PC-3 (cell line): Measurements from ENCODE around the gene UNG. TPM values are rescaled to one million over a fixed set of nuclear protein-coding genes. Genes with fewer than 3 reads are reported as not detected.

Source experiments
- ATAC-seq: fragments of 200-7000 bp; cut with Tn5 transposase; 2 replicates; pipeline ENCODE4 v1.9.1; 2020; ENCODE audit warnings: mild to moderate bottlenecking, moderate library complexity
- BruUV-seq: library from RNA; stranded (reverse); fragments of 400-500 nt; replicated peaks from 2 replicates; lab custom pipeline; 2021; lab: Mats Ljungman, UMichigan
- CTCF ChIA-PET: fragments of 300-600 bp; sonication (Branson Sonifier 250); formaldehyde crosslinking; loops from one replicate; lab custom pipeline; 2022; ENCODE audit warnings: antibody characterized with exemption; lab: Charles Lee
- POLR2A ChIA-PET: fragments of 300-600 bp; sonication (Branson Sonifier 250); formaldehyde crosslinking; loops from one replicate; lab custom pipeline; 2022; ENCODE audit warnings: antibody characterized with exemption; ENCODE audit not compliant: unreplicated experiment; lab: Charles Lee
- DNase-seq: peaks from one replicate; pipeline ENCODE4 v3.0.0-alpha.2; 2015
- H2AFZ ChIP-seq: fragments of 300-600 bp; sonication (generic); 2 replicates; pipeline ENCODE4 v1.6.0; 2016; ENCODE audit warnings: antibody characterized with exemption, low read length
- H3F3A ChIP-seq: fragments of 300-600 bp; sonication (generic); one replicate; pipeline ENCODE4 v1.6.0; 2017; ENCODE audit warnings: antibody characterized with exemption, low read length, control low read depth, mild to moderate bottlenecking; ENCODE audit not compliant: unreplicated experiment
- H3K27ac ChIP-seq: fragments of 300-600 bp; sonication (generic); 2 replicates; pipeline ENCODE4 v1.5.1; 2016; ENCODE audit warnings: mild to moderate bottlenecking, low read length
- H3K27me3 ChIP-seq: fragments of 300-600 bp; sonication (generic); 2 replicates; pipeline ENCODE4 v1.6.1; 2016; ENCODE audit warnings: low read length, mixed read lengths
- H3K36me3 ChIP-seq: fragments of 300-600 bp; sonication (generic); 2 replicates; pipeline ENCODE4 v1.6.1; 2016; ENCODE audit warnings: low read depth, mixed run types, low read length, mixed read lengths
- H3K4me1 ChIP-seq: fragments of 300-600 bp; sonication (generic); 2 replicates; pipeline ENCODE4 v1.5.1; 2016; ENCODE audit warnings: low read length; ENCODE audit not compliant: insufficient read depth
- H3K4me2 ChIP-seq: fragments of 300-600 bp; sonication (generic); 2 replicates; pipeline ENCODE4 v1.6.0; 2016; ENCODE audit warnings: low read length
- H3K4me3 ChIP-seq: fragments of 300-600 bp; sonication (generic); 2 replicates; pipeline ENCODE4 v1.5.1; 2016; ENCODE audit warnings: mild to moderate bottlenecking, low read length, mixed read lengths
- H3K79me2 ChIP-seq: fragments of 300-600 bp; sonication (generic); 2 replicates; pipeline ENCODE4 v1.6.1; 2017; ENCODE audit warnings: low read length, mixed read lengths
- H3K9ac ChIP-seq: fragments of 300-600 bp; sonication (generic); 2 replicates; pipeline ENCODE4 v1.6.0; 2016; ENCODE audit warnings: mild to moderate bottlenecking, low read length
- H3K9me2 ChIP-seq: fragments of 300-600 bp; sonication (generic); replicated peaks from 2 replicates; pipeline ENCODE4 v1.6.1; 2016; ENCODE audit warnings: mixed run types, low read length, mixed read lengths
- H3K9me3 ChIP-seq: fragments of 300-600 bp; sonication (generic); 2 replicates; pipeline ENCODE4 v1.6.1; 2016; ENCODE audit warnings: low read length, mixed read lengths
- H4K20me1 ChIP-seq: fragments of 300-600 bp; sonication (generic); 2 replicates; pipeline ENCODE4 v1.6.1; 2016; ENCODE audit warnings: low read length, mixed read lengths
- EZH2 ChIP-seq: fragments of 300-600 bp; sonication (generic); IDR thresholded peaks from one replicate; pipeline ENCODE4 v1.6.1; 2017; ENCODE audit warnings: antibody characterized with exemption, mild to moderate bottlenecking, low read length; ENCODE audit not compliant: unreplicated experiment
- EZH2phosphoT487 ChIP-seq: fragments of 300-600 bp; sonication (generic); IDR thresholded peaks from 2 replicates; pipeline ENCODE4 v1.6.1; 2018; ENCODE audit warnings: mild to moderate bottlenecking, antibody characterized with exemption, low read length, borderline replicate concordance
- intact Hi-C: fragments of 100-400 bp; cut with micrococcal nuclease; formaldehyde crosslinking; loops from 2 replicates; pipeline ENCODE4 v1.9.0; 2023
- total RNA-seq: library from RNA; depleted of rRNA; stranded (reverse); fragments of >200 nt; gene quantifications from 2 replicates; pipeline ENCODE4 v1.2.3, GENCODE V29; 2014
- TF ChIP-seq, protein P1 (sequence below): fragments of 300-600 bp; sonication (generic); conservative IDR thresholded peaks from 2 replicates; pipeline ENCODE4 v1.5.1; 2017; ENCODE audit warnings: antibody characterized with exemption, low read depth, mild to moderate bottlenecking, low read length

The UNG gene
- total RNA-seq, 1 experiment from 2014 or later, result 168 TPM

DNA sequence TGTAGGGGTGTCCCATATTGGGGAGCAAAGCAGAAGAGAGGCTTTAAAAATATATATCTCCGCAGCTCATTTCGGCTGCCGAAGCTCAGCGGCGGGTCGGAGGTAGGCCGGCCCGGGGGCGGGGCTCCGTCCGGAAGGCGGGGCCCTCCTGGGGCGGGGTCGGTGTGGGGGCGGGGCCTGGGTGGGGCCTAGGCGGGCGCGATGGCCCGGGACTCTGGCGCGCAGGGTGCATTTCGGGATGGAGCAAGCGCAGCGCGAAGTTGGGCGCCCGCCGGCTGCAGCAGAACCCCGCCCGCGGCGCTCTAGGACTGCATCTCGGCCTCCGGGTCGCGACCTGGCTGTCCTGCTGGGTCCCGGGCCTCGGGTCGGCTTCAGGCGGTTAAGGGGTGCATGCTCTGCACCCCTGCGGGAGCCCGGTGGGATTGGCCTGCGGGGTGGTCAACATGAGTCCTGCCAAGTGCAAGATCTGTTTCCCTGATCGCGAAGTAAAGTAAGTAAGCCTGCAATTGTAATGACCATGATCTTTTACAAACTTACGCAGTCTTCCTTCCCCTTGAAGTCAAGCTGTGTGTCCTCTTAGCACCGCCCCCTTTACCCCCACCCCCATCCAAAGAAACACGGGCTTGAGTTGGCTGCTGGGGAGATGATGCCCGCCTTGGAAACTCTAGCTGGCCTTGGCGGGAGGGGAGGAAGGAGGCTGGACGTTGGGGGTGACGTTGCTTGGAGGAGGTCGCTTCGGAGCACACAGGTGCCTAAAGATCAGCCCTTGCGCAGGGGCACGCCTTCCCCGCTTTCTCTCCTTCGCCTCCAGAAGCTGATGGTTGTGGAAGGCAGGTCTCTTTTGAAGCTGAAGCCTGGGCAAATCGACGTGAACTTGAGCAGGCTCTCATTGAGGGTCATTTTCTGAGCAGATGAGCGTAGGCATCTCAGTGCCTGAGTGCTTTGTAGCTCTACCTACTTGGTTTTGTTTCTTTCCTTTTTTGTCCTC is 57.3 kb downstream of the UNG start:
- TF ChIP-seq, protein P1, sequence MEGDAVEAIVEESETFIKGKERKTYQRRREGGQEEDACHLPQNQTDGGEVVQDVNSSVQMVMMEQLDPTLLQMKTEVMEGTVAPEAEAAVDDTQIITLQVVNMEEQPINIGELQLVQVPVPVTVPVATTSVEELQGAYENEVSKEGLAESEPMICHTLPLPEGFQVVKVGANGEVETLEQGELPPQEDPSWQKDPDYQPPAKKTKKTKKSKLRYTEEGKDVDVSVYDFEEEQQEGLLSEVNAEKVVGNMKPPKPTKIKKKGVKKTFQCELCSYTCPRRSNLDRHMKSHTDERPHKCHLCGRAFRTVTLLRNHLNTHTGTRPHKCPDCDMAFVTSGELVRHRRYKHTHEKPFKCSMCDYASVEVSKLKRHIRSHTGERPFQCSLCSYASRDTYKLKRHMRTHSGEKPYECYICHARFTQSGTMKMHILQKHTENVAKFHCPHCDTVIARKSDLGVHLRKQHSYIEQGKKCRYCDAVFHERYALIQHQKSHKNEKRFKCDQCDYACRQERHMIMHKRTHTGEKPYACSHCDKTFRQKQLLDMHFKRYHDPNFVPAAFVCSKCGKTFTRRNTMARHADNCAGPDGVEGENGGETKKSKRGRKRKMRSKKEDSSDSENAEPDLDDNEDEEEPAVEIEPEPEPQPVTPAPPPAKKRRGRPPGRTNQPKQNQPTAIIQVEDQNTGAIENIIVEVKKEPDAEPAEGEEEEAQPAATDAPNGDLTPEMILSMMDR, result no peak
- TF ChIP-seq EZH2phosphoT487, result no peak
- no peak for TF ChIP-seq EZH2
- H3K4me2 ChIP-seq, result peak overlapping the region; percentile 90
- peak overlapping the region; percentile 89 for H3K4me3 ChIP-seq
- peak; percentile 94 for DNase-seq
- H3K9me3 ChIP-seq, result no peaks in the 10 kb centered on the region
- POLR2A ChIA-PET, result interaction anchor here (0.6 to 0.7 kb wide), 6 partner anchors 17 to 539 kb away, joined by 3 to 10 read pairs (median 3); no protein-coding TSS in a partner anchor
- H3K27ac ChIP-seq, result peak overlapping the region; percentile 47
- no peaks in the 10 kb centered on the region for H3K27me3 ChIP-seq
- peak overlapping the region; percentile 70 for H3K9ac ChIP-seq
- TSS peak; percentile 63 for BruUV-seq
- H3K36me3 ChIP-seq, result no peaks in the 10 kb centered on the region
- no peaks in the 10 kb centered on the region for H3F3A ChIP-seq
- intact Hi-C loops, result loop anchor here (1.0 to 5.0 kb wide), 3 partner anchors 14 to 42 kb away; no protein-coding TSS in a partner anchor
- peak; percentile 89 for ATAC-seq
- peaks cover 25% of the 10 kb centered on the region for H3K79me2 ChIP-seq
- H3K4me1 ChIP-seq, result peaks cover 12% of the 10 kb centered on the region
- peak overlapping the region; percentile 99 for H2AFZ ChIP-seq
- no peaks in the 10 kb centered on the region for H4K20me1 ChIP-seq
- CTCF ChIA-PET, result interaction anchor here (0.5 to 1.2 kb wide), 3 partner anchors 9 to 239 kb away, joined by 3 read pairs; no protein-coding TSS in a partner anchor
- no peaks in the 10 kb centered on the region for H3K9me2 ChIP-seq

DNA sequence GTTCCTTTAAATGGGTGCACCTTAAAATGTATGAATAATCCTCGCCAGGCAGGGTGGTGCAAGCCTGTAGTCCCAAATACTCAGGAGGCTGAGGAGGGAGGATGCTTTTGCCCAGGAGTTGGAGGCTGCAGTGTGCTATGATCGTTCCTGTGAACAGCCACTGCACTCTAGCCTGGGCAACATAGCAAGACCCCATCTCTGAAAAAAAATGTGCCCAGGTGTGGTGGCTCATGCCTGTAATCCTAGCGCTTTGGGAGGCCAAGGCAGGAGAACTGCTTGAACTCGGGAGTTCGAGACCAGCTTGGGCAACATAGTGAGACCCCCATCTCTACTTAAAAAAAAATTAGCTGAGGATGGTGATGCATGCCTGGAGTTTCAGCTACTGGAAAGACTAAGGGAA is 58.6 kb downstream of the UNG start:
- no peak for DNase-seq
- H3K36me3 ChIP-seq, result no peaks in the 10 kb centered on the region
- H3K79me2 ChIP-seq, result peaks cover 35% of the 10 kb centered on the region
- H3F3A ChIP-seq, result no peaks in the 10 kb centered on the region
- peak overlapping the region; percentile 89 for H3K4me3 ChIP-seq
- intact Hi-C loops, result no loop called here
- TF ChIP-seq EZH2 (no peak), EZH2phosphoT487 (no peak)
- TF ChIP-seq, protein P1, result no peak
- no peaks in the 10 kb centered on the region for H4K20me1 ChIP-seq
- H3K27me3 ChIP-seq, result no peaks in the 10 kb centered on the region
- H2AFZ ChIP-seq, result no peak overlapping the region
- ATAC-seq, result no peak
- no peak overlapping the region for H3K9ac ChIP-seq
- H3K4me1 ChIP-seq, result peaks cover 12% of the 10 kb centered on the region
- ChIA-PET POLR2A (no interaction called here), CTCF (no interaction called here)
- H3K9me2 ChIP-seq, result no peaks in the 10 kb centered on the region
- H3K4me2 ChIP-seq, result peak overlapping the region; percentile 90
- no peaks in the 10 kb centered on the region for H3K9me3 ChIP-seq
- no peak overlapping the region for H3K27ac ChIP-seq
- BruUV-seq, result no TSS peak
